Neural cell (in vitro differentiated cells): Measurements from ENCODE around the gene LPCAT1.

Experiments used
- EP300 ChIP-seq: fragments of 450-650 bp; conservative IDR thresholded peaks from 2 replicates; pipeline ENCODE4 v1.6.1; 2014; ENCODE audit warnings: antibody characterized with exemption, mild to moderate bottlenecking, moderate library complexity; ENCODE audit not compliant: poor library complexity, severe bottlenecking
- EZH2 ChIP-seq: fragments of 200-600, 300-800 bp; shearing (Covaris generic), sonication (generic); IDR thresholded peaks from 2 replicates; pipeline ENCODE4 v1.6.1; 2014; ENCODE audit warnings: antibody characterized with exemption, low read length, borderline replicate concordance, mild to moderate bottlenecking; ENCODE audit not compliant: insufficient read depth, poor library complexity, severe bottlenecking
- MXI1 ChIP-seq: fragments of 450-650 bp; conservative IDR thresholded peaks from 2 replicates; pipeline ENCODE4 v1.6.1; 2014; ENCODE audit warnings: antibody characterized with exemption, mild to moderate bottlenecking; ENCODE audit not compliant: poor library complexity, severe bottlenecking
- POLR2AphosphoS5 ChIP-seq: IDR thresholded peaks from 2 replicates; pipeline ENCODE4 v1.6.1; 2012
- RAD21 ChIP-seq: fragments of 450-650 bp; conservative IDR thresholded peaks from 2 replicates; pipeline ENCODE4 v1.6.1; 2014; ENCODE audit warnings: antibody characterized with exemption, mild to moderate bottlenecking, moderate library complexity
- SMC3 ChIP-seq: fragments of 450-650 bp; conservative IDR thresholded peaks from 2 replicates; pipeline ENCODE4 v1.6.1; 2014; ENCODE audit warnings: antibody characterized with exemption, mild to moderate bottlenecking, moderate library complexity; ENCODE audit not compliant: poor library complexity
- TF ChIP-seq, protein P1 (sequence below): fragments of 450-650 bp; IDR thresholded peaks from 2 replicates; pipeline ENCODE4 v1.5.1; 2014; ENCODE audit warnings: antibody characterized with exemption, mild to moderate bottlenecking, moderate library complexity; ENCODE audit not compliant: poor library complexity, severe bottlenecking
- TF ChIP-seq, protein P2 (sequence below): IDR thresholded peaks from 2 replicates; pipeline ENCODE4 v1.6.1; 2012; ENCODE audit warnings: borderline replicate concordance

DNA sequence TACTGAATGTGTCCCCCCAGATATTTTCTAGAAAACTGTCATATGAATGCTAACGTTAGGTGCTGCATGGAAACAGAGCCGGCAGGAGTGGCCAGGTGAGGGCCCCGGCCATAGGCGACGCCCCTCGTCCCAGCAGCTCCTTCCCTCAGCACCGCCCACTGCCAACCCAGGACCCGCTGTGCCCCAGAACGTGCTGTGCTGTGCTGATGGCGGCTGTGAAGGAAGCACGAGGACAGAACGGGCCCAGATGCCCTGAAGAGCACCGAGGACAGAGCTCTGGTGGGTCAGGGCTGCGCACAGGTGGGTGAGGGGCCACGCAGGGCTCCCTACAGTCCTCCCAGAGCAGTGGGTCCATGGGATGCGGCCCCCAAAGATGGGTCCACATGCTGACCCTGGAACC, 30.3 kb downstream of the LPCAT1 start:
- TF ChIP-seq POLR2AphosphoS5, result no peak
- TF ChIP-seq, protein P1, sequence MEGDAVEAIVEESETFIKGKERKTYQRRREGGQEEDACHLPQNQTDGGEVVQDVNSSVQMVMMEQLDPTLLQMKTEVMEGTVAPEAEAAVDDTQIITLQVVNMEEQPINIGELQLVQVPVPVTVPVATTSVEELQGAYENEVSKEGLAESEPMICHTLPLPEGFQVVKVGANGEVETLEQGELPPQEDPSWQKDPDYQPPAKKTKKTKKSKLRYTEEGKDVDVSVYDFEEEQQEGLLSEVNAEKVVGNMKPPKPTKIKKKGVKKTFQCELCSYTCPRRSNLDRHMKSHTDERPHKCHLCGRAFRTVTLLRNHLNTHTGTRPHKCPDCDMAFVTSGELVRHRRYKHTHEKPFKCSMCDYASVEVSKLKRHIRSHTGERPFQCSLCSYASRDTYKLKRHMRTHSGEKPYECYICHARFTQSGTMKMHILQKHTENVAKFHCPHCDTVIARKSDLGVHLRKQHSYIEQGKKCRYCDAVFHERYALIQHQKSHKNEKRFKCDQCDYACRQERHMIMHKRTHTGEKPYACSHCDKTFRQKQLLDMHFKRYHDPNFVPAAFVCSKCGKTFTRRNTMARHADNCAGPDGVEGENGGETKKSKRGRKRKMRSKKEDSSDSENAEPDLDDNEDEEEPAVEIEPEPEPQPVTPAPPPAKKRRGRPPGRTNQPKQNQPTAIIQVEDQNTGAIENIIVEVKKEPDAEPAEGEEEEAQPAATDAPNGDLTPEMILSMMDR, result no peak
- TF ChIP-seq SMC3, result no peak
- TF ChIP-seq, protein P2, sequence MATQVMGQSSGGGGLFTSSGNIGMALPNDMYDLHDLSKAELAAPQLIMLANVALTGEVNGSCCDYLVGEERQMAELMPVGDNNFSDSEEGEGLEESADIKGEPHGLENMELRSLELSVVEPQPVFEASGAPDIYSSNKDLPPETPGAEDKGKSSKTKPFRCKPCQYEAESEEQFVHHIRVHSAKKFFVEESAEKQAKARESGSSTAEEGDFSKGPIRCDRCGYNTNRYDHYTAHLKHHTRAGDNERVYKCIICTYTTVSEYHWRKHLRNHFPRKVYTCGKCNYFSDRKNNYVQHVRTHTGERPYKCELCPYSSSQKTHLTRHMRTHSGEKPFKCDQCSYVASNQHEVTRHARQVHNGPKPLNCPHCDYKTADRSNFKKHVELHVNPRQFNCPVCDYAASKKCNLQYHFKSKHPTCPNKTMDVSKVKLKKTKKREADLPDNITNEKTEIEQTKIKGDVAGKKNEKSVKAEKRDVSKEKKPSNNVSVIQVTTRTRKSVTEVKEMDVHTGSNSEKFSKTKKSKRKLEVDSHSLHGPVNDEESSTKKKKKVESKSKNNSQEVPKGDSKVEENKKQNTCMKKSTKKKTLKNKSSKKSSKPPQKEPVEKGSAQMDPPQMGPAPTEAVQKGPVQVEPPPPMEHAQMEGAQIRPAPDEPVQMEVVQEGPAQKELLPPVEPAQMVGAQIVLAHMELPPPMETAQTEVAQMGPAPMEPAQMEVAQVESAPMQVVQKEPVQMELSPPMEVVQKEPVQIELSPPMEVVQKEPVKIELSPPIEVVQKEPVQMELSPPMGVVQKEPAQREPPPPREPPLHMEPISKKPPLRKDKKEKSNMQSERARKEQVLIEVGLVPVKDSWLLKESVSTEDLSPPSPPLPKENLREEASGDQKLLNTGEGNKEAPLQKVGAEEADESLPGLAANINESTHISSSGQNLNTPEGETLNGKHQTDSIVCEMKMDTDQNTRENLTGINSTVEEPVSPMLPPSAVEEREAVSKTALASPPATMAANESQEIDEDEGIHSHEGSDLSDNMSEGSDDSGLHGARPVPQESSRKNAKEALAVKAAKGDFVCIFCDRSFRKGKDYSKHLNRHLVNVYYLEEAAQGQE, result no peak
- no peak for TF ChIP-seq EP300
- no peak for TF ChIP-seq MXI1
- no peak for TF ChIP-seq RAD21
- TF ChIP-seq EZH2, result no peak
